SK-N-SH (cell line): ENCODE measurements around the gene NRBF2. TPM values are rescaled to one million over a fixed set of nuclear protein-coding genes. Genes with fewer than 3 reads are reported as not detected.
A peak's percentile ranks its signal among the peaks of the same experiment; 100 is the strongest.

ENCODE experiments used
- CTCF ChIA-PET: fragments of 300-600, 350-600 bp; formaldehyde crosslinking; extraction: SDS; loops from one replicate; lab custom pipeline; 2021; lab: Yijun Ruan, JAX
- POLR2A ChIA-PET: fragments of 350-600 bp; sonication (Branson Sonifier 250); formaldehyde crosslinking; extraction: SDS; loops from one replicate; lab custom pipeline; 2020; ENCODE audit warnings: antibody characterized with exemption, inconsistent platforms; lab: Yijun Ruan, JAX
- DNase-seq: peaks from one replicate; pipeline ENCODE4 v3.0.0; 2012
- H2AFZ ChIP-seq: fragments of 200-600 bp; sonication (generic); 2 replicates; pipeline ENCODE4 v1.8.1; 2016; ENCODE audit warnings: antibody characterized with exemption, mild to moderate bottlenecking, low read depth
- H3F3A ChIP-seq: fragments of 200-600 bp; sonication (generic); replicated peaks from 2 replicates; pipeline ENCODE3; 2016; ENCODE audit warnings: antibody characterized with exemption, mild to moderate bottlenecking; ENCODE audit not compliant: insufficient read depth
- H3K27ac ChIP-seq, 2 experiments: fragments of 200-500 bp in 1 of 2; fragments of 200-600 bp in 1 of 2; sonication (Bioruptor generic) in 1 of 2; sonication (generic), shearing (Covaris generic) in 1 of 2; 2 replicates each; pipeline versions ENCODE4 v1.5.1 to v1.6.1; 2014 to 2016; ENCODE audit warnings: low read depth in 2 of 2, inconsistent platforms in 1 of 2, low read length in 1 of 2, mild to moderate bottlenecking in 1 of 2, mixed read lengths in 1 of 2
- H3K27me3 ChIP-seq: fragments of 200-600 bp; sonication (generic), shearing (Covaris generic); 2 replicates; pipeline ENCODE4 v1.6.1; 2016; ENCODE audit warnings: mixed run types; ENCODE audit not compliant: insufficient read depth
- H3K36me3 ChIP-seq, 2 experiments: fragments of 200-500 bp in 1 of 2; fragments of 200-600 bp in 1 of 2; sonication (Bioruptor generic) in 1 of 2; sonication (generic) in 1 of 2; replicated peaks in 1 of 2; 2 replicates each; pipeline versions ENCODE3 to v1.5.1; 2014 to 2016; ENCODE audit warnings: low read length in 1 of 2, mild to moderate bottlenecking in 1 of 2; ENCODE audit not compliant: insufficient read depth in 2 of 2, control insufficient read depth in 1 of 2
- H3K4me1 ChIP-seq, 2 experiments: fragments of 200-500 bp in 1 of 2; fragments of 200-600 bp in 1 of 2; sonication (Bioruptor generic) in 1 of 2; sonication (generic), shearing (Covaris generic) in 1 of 2; 2 replicates each; pipeline versions ENCODE4 v1.5.1 to v1.6.1; 2014 to 2016; ENCODE audit warnings: low read depth in 1 of 2, low read length in 1 of 2, mixed run types in 1 of 2; ENCODE audit not compliant: insufficient read depth in 2 of 2, control insufficient read depth in 1 of 2
- H3K4me2 ChIP-seq: fragments of 200-600 bp; sonication (generic), shearing (Covaris generic); 2 replicates; pipeline ENCODE4 v1.6.1; 2017; ENCODE audit warnings: mixed run types
- H3K4me3 ChIP-seq, 2 experiments: fragments of 200-500 bp in 1 of 2; fragments of 200-600 bp in 1 of 2; sonication (Bioruptor generic) in 1 of 2; sonication (generic), shearing (Covaris generic) in 1 of 2; 2 replicates each; pipeline versions ENCODE4 v1.5.1 to v1.8.1; 2014 to 2016; ENCODE audit warnings: low read depth in 2 of 2, inconsistent platforms in 1 of 2, low read length in 1 of 2, mild to moderate bottlenecking in 1 of 2, mixed read lengths in 1 of 2, moderate library complexity in 1 of 2
- H3K79me2 ChIP-seq: fragments of 200-600 bp; sonication (generic); 2 replicates; pipeline ENCODE4 v1.8.1; 2017; ENCODE audit warnings: mild to moderate bottlenecking; ENCODE audit not compliant: insufficient read depth
- H3K9ac ChIP-seq: fragments of 200-600 bp; sonication (generic); 2 replicates; pipeline ENCODE4 v1.6.1; 2017; ENCODE audit warnings: mixed run types
- H3K9me2 ChIP-seq: fragments of 200-600 bp; sonication (generic); 2 replicates; pipeline ENCODE4 v1.6.1; 2017; ENCODE audit warnings: mixed run types
- H3K9me3 ChIP-seq: fragments of 200-600 bp; sonication (generic); 2 replicates; pipeline ENCODE4 v1.6.1; 2017; ENCODE audit warnings: mixed run types, mild to moderate bottlenecking, moderate library complexity
- H4K20me1 ChIP-seq: fragments of 200-600 bp; sonication (generic); 2 replicates; pipeline ENCODE4 v1.6.1; 2017; ENCODE audit warnings: mild to moderate bottlenecking, mixed run types; ENCODE audit not compliant: insufficient read depth
- CHD2 ChIP-seq: fragments of 150-350 bp; IDR thresholded peaks from 2 replicates; pipeline ENCODE4 v1.6.1; 2018; ENCODE audit warnings: low read length; ENCODE audit not compliant: partially characterized antibody
- CTCF ChIP-seq: fragments of 200-600 bp; sonication (generic); IDR thresholded peaks from 2 replicates; pipeline ENCODE4 v1.6.1; 2017; ENCODE audit warnings: antibody characterized with exemption, mild to moderate bottlenecking, moderate library complexity
- ELF1 ChIP-seq: IDR thresholded peaks from 2 replicates; pipeline ENCODE4 v1.4.0; 2012
- FOSL2 ChIP-seq: IDR thresholded peaks from 2 replicates; pipeline ENCODE4 v1.4.0; 2012; ENCODE audit warnings: low read depth, mild to moderate bottlenecking, moderate library complexity, borderline replicate concordance
- FOXJ3 ChIP-seq: sonication (generic); formaldehyde crosslinking; IDR thresholded peaks from 2 replicates; pipeline ENCODE4 v1.5.1; 2020; ENCODE audit warnings: mild to moderate bottlenecking, missing genetic modification reagents
- GABPA ChIP-seq: IDR thresholded peaks from 2 replicates; pipeline ENCODE4 v1.4.0; 2012; ENCODE audit warnings: low read depth, mild to moderate bottlenecking
- IRF3 ChIP-seq: fragments of 150-350 bp; IDR thresholded peaks from 2 replicates; pipeline ENCODE4 v1.6.1; 2016; ENCODE audit warnings: mild to moderate bottlenecking, low read depth, low read length
- MEF2A ChIP-seq: IDR thresholded peaks from 2 replicates; pipeline ENCODE4 v1.4.0; 2012; ENCODE audit warnings: low read depth, borderline replicate concordance
- MXI1 ChIP-seq: IDR thresholded peaks from 2 replicates; pipeline ENCODE4 v1.6.1; 2012; ENCODE audit warnings: mild to moderate bottlenecking, low read depth, low read length, improper control_type of control experiment
- NFIC ChIP-seq: IDR thresholded peaks from 2 replicates; pipeline ENCODE4 v1.4.0; 2012; ENCODE audit warnings: borderline replicate concordance
- PBX3 ChIP-seq: IDR thresholded peaks from 2 replicates; pipeline ENCODE4; 2012
- RCOR1 ChIP-seq: fragments of 150-350 bp; IDR thresholded peaks from 2 replicates; pipeline ENCODE4 v1.6.1; 2017; ENCODE audit warnings: antibody characterized with exemption, low read length
- REST ChIP-seq: IDR thresholded peaks from 2 replicates; pipeline ENCODE4 v1.6.1; 2012; ENCODE audit warnings: mild to moderate bottlenecking, low read depth, low read length, moderate library complexity
- RXRA ChIP-seq: IDR thresholded peaks from 2 replicates; pipeline ENCODE4 v1.4.0; 2012; ENCODE audit warnings: low read depth, mild to moderate bottlenecking, borderline replicate concordance
- SIN3A ChIP-seq: IDR thresholded peaks from 2 replicates; pipeline ENCODE4 v1.6.1; 2012; ENCODE audit warnings: low read depth, mild to moderate bottlenecking, low read length, moderate library complexity, borderline replicate concordance
- SMC3 ChIP-seq: IDR thresholded peaks from 2 replicates; pipeline ENCODE4 v1.6.1; 2012; ENCODE audit warnings: low read depth, low read length, improper control_type of control experiment
- TCF12 ChIP-seq: IDR thresholded peaks from 2 replicates; pipeline ENCODE4 v1.4.0; 2012
- TEAD4 ChIP-seq: IDR thresholded peaks from 2 replicates; pipeline ENCODE4 v1.4.0; 2012; ENCODE audit warnings: mild to moderate bottlenecking, borderline replicate concordance; ENCODE audit not compliant: insufficient read depth
- USF2 ChIP-seq: fragments of 150-350 bp; IDR thresholded peaks from 2 replicates; pipeline ENCODE4 v1.6.1; 2017; ENCODE audit warnings: antibody characterized with exemption, low read length, low read depth, borderline replicate concordance
- YY1 ChIP-seq: IDR thresholded peaks from 2 replicates; pipeline ENCODE4 v1.4.0; 2012; ENCODE audit warnings: low read depth, mild to moderate bottlenecking
- WGBS: methylation state at CpG from one replicate; pipeline ENCODE4 v1.1.6; 2017; ENCODE audit warnings: low lambda C conversion rate; 5-methylcytosine and 5-hydroxymethylcytosine counted together
- polyA plus RNA-seq, 3 experiments: library from polyadenylated mRNA; depleted of rRNA; stranded (reverse); fragments of >200 nt; gene quantifications; 2 replicates each; pipeline ENCODE4 v1.2.3, GENCODE V29; 2012

NRBF2 gene
- polyA plus RNA-seq, 1 of the 3 experiments (the other 2 are of a cell fraction), result 8.9 TPM

- no peaks in the 10 kb centered on the region for H3K9me3 ChIP-seq
- H3K27ac ChIP-seq, result peak overlapping the region in 1 of 2 experiments; percentile 67; a peak in 1 of 4 replicates
- WGBS, result 85% methylated on average over 2 of the region's 2 CpGs
- H3K9me2 ChIP-seq, result no peaks in the 10 kb centered on the region
- peak overlapping the region; percentile 16; the same call in 1 of the 2 replicates for H3K4me2 ChIP-seq
- TF ChIP-seq GABPA (no peak), FOSL2 (no peak), REST (no peak), MXI1 (no peak), FOXJ3 (CRISPR knock-in tag) (no peak), SMC3 (no peak), SIN3A (no peak), TCF12 (no peak), IRF3 (no peak), USF2 (no peak), CHD2 (no peak), CTCF (no peak), YY1 (no peak), MEF2A (no peak), RCOR1 (no peak), NFIC (no peak), ELF1 (no peak), TEAD4 (no peak), RXRA (no peak), PBX3 (no peak)
- ChIA-PET POLR2A (no interaction called here), CTCF (interaction anchor here (0.9 to 1.5 kb wide), 3 partner anchors 71 to 557 kb away, joined by 3 read pairs; no protein-coding TSS in a partner anchor)
- H3K36me3 ChIP-seq, result peaks cover 66 to 76% of the 10 kb centered on the region in 2 experiments
- H4K20me1 ChIP-seq, result peaks cover 4% of the 10 kb centered on the region; the same call in 1 of the 2 replicates
- no peak overlapping the region for H3K4me3 ChIP-seq
- H3K4me1 ChIP-seq, result peaks cover 0 to 18% of the 10 kb centered on the region in 2 experiments; a peak in 2 of 4 replicates
- H3F3A ChIP-seq, result peaks cover 18% of the 10 kb centered on the region
- H3K9ac ChIP-seq, result no peak overlapping the region
- no peak overlapping the region for H2AFZ ChIP-seq
- H3K27me3 ChIP-seq, result no peaks in the 10 kb centered on the region
- H3K79me2 ChIP-seq, result peaks cover 20% of the 10 kb centered on the region; the same call in 1 of the 2 replicates
- no peak for DNase-seq
These were observed 64.4 kb downstream of the NRBF2 start for GRCh38 chr10:63197344-63198092.
